H1 (cell line): Measurements from ENCODE around the gene FIGNL2. TPM values are rescaled to one million over a fixed set of nuclear protein-coding genes. Genes with fewer than 3 reads are reported as not detected.

Experiments used
- CTCF ChIA-PET: fragments of 300-600 bp; sonication (Branson Sonifier 250); formaldehyde crosslinking; loops from one replicate; lab custom pipeline; 2021; ENCODE audit not compliant: partially characterized antibody; lab: Charles Lee
- POLR2A ChIA-PET: fragments of 300-600 bp; sonication (Branson Sonifier 250); formaldehyde crosslinking; loops from one replicate; lab custom pipeline; 2021; ENCODE audit warnings: inconsistent platforms; ENCODE audit not compliant: partially characterized antibody; lab: Charles Lee
- DNase-seq, 2 experiments: peaks; one replicate each; pipeline versions ENCODE4 v3.0.0 to v3.0.0-alpha.2; 2010 to 2022; ENCODE audit warnings: low spot score in 2 of 2, low read depth in 1 of 2, mixed read lengths in 1 of 2
- FAIRE-seq: peaks from 2 replicates; lab custom pipeline; 2011; peaks lifted over from hg19 to GRCh38; lab: Jason Lieb, UNC
- H2AFZ ChIP-seq: 2 replicates; pipeline ENCODE4 v1.8.1; 2012; ENCODE audit warnings: low read length, inconsistent platforms
- H2AK5ac ChIP-seq: 2 replicates; pipeline ENCODE4 v1.6.1; 2013; ENCODE audit warnings: low read depth, low read length
- H2BK120ac ChIP-seq: replicated peaks from 2 replicates; pipeline ENCODE3; 2013; ENCODE audit warnings: low read depth, low read length, inconsistent platforms
- H2BK12ac ChIP-seq: 2 replicates; pipeline ENCODE4 v1.6.1; 2013; ENCODE audit warnings: low read depth, low read length
- H2BK15ac ChIP-seq: 2 replicates; pipeline ENCODE4 v1.6.1; 2013; ENCODE audit warnings: low read length
- H2BK20ac ChIP-seq: 2 replicates; pipeline ENCODE4 v1.6.1; 2013; ENCODE audit warnings: low read length
- H2BK5ac ChIP-seq: 2 replicates; pipeline ENCODE4 v1.6.1; 2013; ENCODE audit warnings: low read depth, low read length
- H3K14ac ChIP-seq: 2 replicates; pipeline ENCODE4 v1.6.1; 2013; ENCODE audit warnings: inconsistent platforms; ENCODE audit not compliant: insufficient read length
- H3K18ac ChIP-seq: 2 replicates; pipeline ENCODE4 v1.6.1; 2013; ENCODE audit warnings: low read length; ENCODE audit errors: extremely low read depth
- H3K23ac ChIP-seq: 2 replicates; pipeline ENCODE4 v1.6.1; 2013; ENCODE audit warnings: inconsistent platforms; ENCODE audit not compliant: insufficient read length
- H3K23me2 ChIP-seq: 2 replicates; pipeline ENCODE4 v1.6.1; 2013; ENCODE audit warnings: low read depth, low read length
- H3K27ac ChIP-seq: 2 replicates; pipeline ENCODE4 v1.6.1; 2011; ENCODE audit warnings: low read depth, low read length, inconsistent platforms
- H3K27me3 ChIP-seq, 4 experiments: replicated peaks in 1 of 4; 1 replicate in 1 of 4; 2 replicates in 3 of 4; pipeline versions ENCODE4 v1.6.1 to v1.8.1; 2011 to 2013; ENCODE audit warnings: low read length in 3 of 4, mild to moderate bottlenecking in 3 of 4, inconsistent platforms in 2 of 4, mixed read lengths in 2 of 4, moderate library complexity in 1 of 4; ENCODE audit not compliant: control insufficient read depth in 3 of 4, insufficient read depth in 3 of 4; ENCODE audit errors: extremely low read depth in 1 of 4
- H3K36me3 ChIP-seq, 4 experiments: 2 replicates each; pipeline versions ENCODE4 v1.6.1 to v1.8.1; 2011 to 2013; ENCODE audit warnings: mild to moderate bottlenecking in 4 of 4, low read length in 3 of 4, moderate library complexity in 2 of 4, control low read depth in 1 of 4, inconsistent platforms in 1 of 4; ENCODE audit not compliant: insufficient read depth in 4 of 4, control insufficient read depth in 2 of 4
- H3K4ac ChIP-seq: replicated peaks from 2 replicates; pipeline ENCODE3; 2013; ENCODE audit warnings: low read length, low read depth, mixed read lengths, inconsistent platforms; ENCODE audit not compliant: insufficient read length
- H3K4me1 ChIP-seq, 4 experiments: replicated peaks in 1 of 4; 1 replicate in 1 of 4; 2 replicates in 3 of 4; pipeline versions ENCODE4 v1.6.1 to v1.8.1; 2011 to 2013; ENCODE audit warnings: low read length in 3 of 4, inconsistent platforms in 2 of 4, mixed read lengths in 1 of 4; ENCODE audit not compliant: insufficient read depth in 4 of 4, control insufficient read depth in 3 of 4
- H3K4me2 ChIP-seq, 2 experiments: 2 replicates each; pipeline versions ENCODE4 v1.6.1 to v1.8.1; 2011 to 2013; ENCODE audit warnings: low read depth in 2 of 2, low read length in 2 of 2, control low read depth in 1 of 2, inconsistent platforms in 1 of 2, mild to moderate bottlenecking in 1 of 2; ENCODE audit not compliant: insufficient read depth in 1 of 2
- H3K4me3 ChIP-seq, 4 experiments: fragments of 200-600, 300-600 bp in 1 of 4; sonication (generic), shearing (Covaris generic), sonication (Bioruptor Twin) in 1 of 4; 2 replicates each; pipeline versions ENCODE4 v1.5.1 to v1.8.1; 2011 to 2016; ENCODE audit warnings: low read length in 4 of 4, low read depth in 3 of 4, control low read depth in 2 of 4, inconsistent platforms in 2 of 4, mild to moderate bottlenecking in 2 of 4, mixed read lengths in 1 of 4, moderate library complexity in 1 of 4; ENCODE audit not compliant: insufficient read depth in 2 of 4; ENCODE audit errors: extremely low read depth in 1 of 4
- H3K56ac ChIP-seq: replicated peaks from 2 replicates; pipeline ENCODE3; 2013; ENCODE audit warnings: low read depth, mild to moderate bottlenecking, mixed read lengths, low read length, inconsistent platforms; ENCODE audit not compliant: insufficient read length
- H3K79me1 ChIP-seq: 2 replicates; pipeline ENCODE4 v1.6.1; 2013; ENCODE audit warnings: low read depth, low read length, control low read depth
- H3K79me2 ChIP-seq, 2 experiments: 2 replicates each; pipeline versions ENCODE4 v1.6.1 to v1.8.1; 2012 to 2013; ENCODE audit warnings: low read length in 2 of 2, mild to moderate bottlenecking in 2 of 2, inconsistent platforms in 1 of 2; ENCODE audit not compliant: insufficient read depth in 2 of 2, control insufficient read depth in 1 of 2
- H3K9ac ChIP-seq, 4 experiments: replicated peaks in 1 of 4; 1 replicate in 1 of 4; 2 replicates in 3 of 4; pipeline versions ENCODE4 v1.6.1 to v1.8.1; 2011 to 2013; ENCODE audit warnings: low read depth in 3 of 4, low read length in 3 of 4, control low read depth in 2 of 4, mild to moderate bottlenecking in 2 of 4, moderate library complexity in 2 of 4, inconsistent platforms in 1 of 4; ENCODE audit errors: extremely low read depth in 1 of 4
- H3K9me3 ChIP-seq, 2 experiments: 2 replicates each; pipeline versions ENCODE4 v1.6.1 to v1.8.1; 2012 to 2013; ENCODE audit warnings: mild to moderate bottlenecking in 2 of 2, moderate library complexity in 2 of 2, control low read depth in 1 of 2, inconsistent platforms in 1 of 2, low read depth in 1 of 2, low read length in 1 of 2, mixed read lengths in 1 of 2; ENCODE audit not compliant: insufficient read depth in 2 of 2
- H4K20me1 ChIP-seq, 2 experiments: replicated peaks in 1 of 2; 2 replicates each; pipeline versions ENCODE3 to v1.8.1; 2011 to 2013; ENCODE audit warnings: inconsistent platforms in 2 of 2, low read length in 2 of 2, mild to moderate bottlenecking in 1 of 2; ENCODE audit not compliant: insufficient read depth in 2 of 2, control insufficient read depth in 1 of 2
- H4K5ac ChIP-seq: 2 replicates; pipeline ENCODE4 v1.6.1; 2013; ENCODE audit warnings: low read length, low read depth, mixed read lengths, inconsistent platforms; ENCODE audit not compliant: insufficient read length
- H4K8ac ChIP-seq: 2 replicates; pipeline ENCODE4 v1.8.0; 2013; ENCODE audit warnings: mild to moderate bottlenecking, moderate library complexity, low read length, inconsistent platforms; ENCODE audit not compliant: insufficient read depth; ENCODE audit errors: extremely low read depth
- H4K91ac ChIP-seq: replicated peaks from 2 replicates; pipeline ENCODE3; 2013; ENCODE audit warnings: low read length, mixed read lengths, inconsistent platforms; ENCODE audit not compliant: insufficient read length
- BCL11A ChIP-seq, 2 experiments: IDR thresholded peaks; one replicate each; pipeline ENCODE4 v1.6.1; 2011; ENCODE audit warnings: low read depth in 2 of 2, low read length in 2 of 2, mild to moderate bottlenecking in 2 of 2
- EP300 ChIP-seq, 2 experiments: IDR thresholded peaks; 1 replicate in 1 of 2; 2 replicates in 1 of 2; pipeline ENCODE4 v1.6.1; 2011 to 2012; ENCODE audit warnings: low read depth in 2 of 2, low read length in 2 of 2, mild to moderate bottlenecking in 2 of 2, borderline replicate concordance in 1 of 2, inconsistent platforms in 1 of 2, moderate library complexity in 1 of 2
- JUN ChIP-seq: IDR thresholded peaks from 2 replicates; pipeline ENCODE4 v1.6.1; 2011; ENCODE audit warnings: low read depth, mild to moderate bottlenecking, improper control_type of control experiment, low read length
- POLR2A ChIP-seq, 2 experiments: IDR thresholded peaks; 1 replicate in 1 of 2; 2 replicates in 1 of 2; pipeline ENCODE4 v1.6.1; 2011; ENCODE audit warnings: low read depth in 2 of 2, low read length in 2 of 2, mild to moderate bottlenecking in 2 of 2; ENCODE audit errors: control extremely low read depth in 1 of 2
- SP4 ChIP-seq: IDR thresholded peaks from 2 replicates; pipeline ENCODE4 v1.6.1; 2012; ENCODE audit warnings: low read length, inconsistent platforms
- SUZ12 ChIP-seq: fragments of 200-600 bp; sonication (generic); IDR thresholded peaks from 2 replicates; pipeline ENCODE4 v1.6.1; 2012; ENCODE audit warnings: mild to moderate bottlenecking, inconsistent platforms, low read length, moderate library complexity, mixed read lengths
- WGBS, 2 experiments: shearing (Covaris generic) in 1 of 2; methylation state at CpG; one replicate each; pipeline versions ENCODE4 v1.1.6 to v1.1.7; 2013 to 2015; ENCODE audit warnings: low lambda C conversion rate in 2 of 2, mixed read lengths in 2 of 2, inconsistent platforms in 1 of 2, low coverage in 1 of 2, missing lambda C conversion rate in 1 of 2; ENCODE audit not compliant: insufficient replicate concordance in 2 of 2, insufficient coverage in 1 of 2, insufficient read length in 1 of 2; ENCODE audit errors: extremely low coverage in 1 of 2, missing lambda C conversion rate in 1 of 2; 5-methylcytosine and 5-hydroxymethylcytosine counted together
- polyA plus RNA-seq, 7 experiments: library from polyadenylated mRNA; depleted of rRNA in 3 of 7; stranded (reverse) in 5 of 7; unstranded in 2 of 7; fragments of >200 nt in 5 of 7; fragments of 200-250 nt in 2 of 7; gene quantifications; 1 replicate in 5 of 7; 2 replicates in 1 of 7; 4 replicates in 1 of 7; pipeline versions ENCODE4 v1.2.1 to v1.2.3, GENCODE V29; 2011 to 2013; ENCODE audit warnings: missing spikeins in 2 of 7, mixed read lengths in 2 of 7
- total RNA-seq: library from RNA; stranded (reverse); fragmentation: NEBNext Ultra II Directional; extraction: Animal tissue kit (Norgen Biotek cat#: 25700); gene quantifications from 2 replicates; pipeline ENCODE4 v1.2.1, GENCODE V29; 2021

The FIGNL2 gene
- total and polyA plus RNA-seq, 2 of the 8 experiments (the other 6 are each of a cell fraction or from before 2014, with no cell fraction given): 6.5 to 7.1 TPM

- no peak overlapping the region; the same call in 1 of the 2 replicates for H4K8ac ChIP-seq
- peaks cover 0 to 19% (median 17%) of the 10 kb centered on the region in 4 experiments; a peak in 5 of 7 replicates for H3K27me3 ChIP-seq
- peaks cover 0 to 9% of the 10 kb centered on the region in 2 experiments for H4K20me1 ChIP-seq
- H3K36me3 ChIP-seq: no peaks in the 10 kb centered on the region; a peak in 1 of 8 replicates
- no peak overlapping the region for H2AK5ac ChIP-seq
- FAIRE-seq (no peak), DNase-seq (no peak)
- H3K9ac ChIP-seq: no peak overlapping the region
- no peak overlapping the region for H3K4me3 ChIP-seq
- no peak overlapping the region for H3K27ac ChIP-seq
- H4K5ac ChIP-seq: no peak overlapping the region
- H3K18ac ChIP-seq: no peak overlapping the region
- no peaks in the 10 kb centered on the region for H3K79me2 ChIP-seq
- H3K4me2 ChIP-seq: no peak overlapping the region; a peak in 1 of 4 replicates
- H2AFZ ChIP-seq: no peak overlapping the region
- 96% methylated on average over 4 of the region's 4 CpGs; no CpG with 5 or more reads in 1 of the 2 experiments for WGBS, 2 experiments
- no peak overlapping the region for H3K56ac ChIP-seq
- TF ChIP-seq JUN (no peak), SP4 (no peak), SUZ12 (no peak), BCL11A (IDR thresholded peaks at IDR 0.05; ENCODE audit: low read depth in 2 of 2, low read length in 2 of 2) (no peak), EP300 (IDR thresholded peaks at IDR 0.05; ENCODE audit: borderline replicate concordance in 1 of 2, low read depth in 2 of 2, low read length in 2 of 2) (no peak), POLR2A (IDR thresholded peaks at IDR 0.05; ENCODE audit: control extremely low read depth in 1 of 2, low read depth in 2 of 2, low read length in 2 of 2) (no peak)
- H3K4me1 ChIP-seq: peaks cover 0 to 20% (median 12%) of the 10 kb centered on the region in 4 experiments; a peak in 6 of 7 replicates
- no peak overlapping the region for H3K23ac ChIP-seq
- no peaks in the 10 kb centered on the region for H3K9me3 ChIP-seq
- no peak overlapping the region for H2BK5ac ChIP-seq
- H3K14ac ChIP-seq: no peak overlapping the region
- no peak overlapping the region for H2BK12ac ChIP-seq
- H3K4ac ChIP-seq: no peak overlapping the region
- no peak overlapping the region for H2BK20ac ChIP-seq
- no peak overlapping the region for H2BK120ac ChIP-seq
- H4K91ac ChIP-seq: no peak overlapping the region
- H2BK15ac ChIP-seq: no peak overlapping the region
- H3K79me1 ChIP-seq: no peaks in the 10 kb centered on the region; the same call in 1 of the 2 replicates
- ChIA-PET CTCF (interaction anchor here (0.7 to 5.3 kb wide), 19 partner anchors 9 to 401 kb away, joined by 3 to 106 read pairs (median 9); partner anchors contain the start of gene SLC4A8), POLR2A (interaction anchor here (1.4 to 2.3 kb wide), 6 partner anchors 8 to 49 kb away, joined by 3 to 9 read pairs (median 5); no protein-coding TSS in a partner anchor)
- H3K23me2 ChIP-seq: peaks cover 10% of the 10 kb centered on the region; the same call in 1 of the 2 replicates
These were observed 25.6 kb downstream of the FIGNL2 start for GRCh38 chr12:51822956-51823355.
